Measurements from ENCODE around the gene TSHZ2. TPM values are rescaled to one million over a fixed set of nuclear protein-coding genes. Genes with fewer than 3 reads are reported as not detected.
"Not testable (repeated sequence)": the region's sequence is repeated elsewhere in the genome, so short reads cannot be mapped to it uniquely, and the experiment has no call there.

TSHZ2 gene
- total RNA-seq, 1 donor from 2014 or later = 12.6 TPM

- ATAC-seq (no peak), DNase-seq (no peak)
- peaks cover 4% of the 10 kb centered on the region for H3K27me3 ChIP-seq (ENCODE audit: low read depth)
- no peak for TF ChIP-seq CTCF (IDR thresholded peaks at IDR 0.05)
- no peaks in the 10 kb centered on the region for H3K36me3 ChIP-seq
- H3K4me1 ChIP-seq = no peaks in the 10 kb centered on the region
- no peak overlapping the region for H3K4me3 ChIP-seq
- intact Hi-C loops (cut with DNase I) = no loop called here
- no peak overlapping the region for H3K27ac ChIP-seq
- H3K9me3 ChIP-seq = no peaks in the 10 kb centered on the region
These were observed 526.2 kb downstream of the TSHZ2 start for GRCh38 chr20:53498341-53498740.

DNA sequence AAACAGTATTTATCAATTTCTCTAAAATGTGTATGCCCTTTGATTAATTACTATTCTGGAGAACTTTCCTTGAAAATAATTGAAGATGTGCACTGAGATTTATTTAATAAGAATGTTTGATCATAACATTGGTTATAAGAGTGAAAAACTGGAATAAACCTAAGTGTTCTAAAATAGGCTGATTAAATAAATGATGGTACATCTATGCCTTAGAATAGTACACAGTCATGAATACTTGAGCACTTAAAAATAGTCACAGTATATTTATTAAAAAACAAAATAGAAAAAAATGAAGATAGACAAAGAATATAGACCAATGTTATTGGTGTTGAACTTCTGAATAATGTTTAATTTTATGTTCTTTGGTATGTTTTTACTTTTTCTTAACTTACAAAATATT is 528.5 kb downstream of the TSHZ2 start:
- TF ChIP-seq CTCF (IDR thresholded peaks at IDR 0.05) = no peak
- H3K4me3 ChIP-seq = no peak overlapping the region
- intact Hi-C loops (cut with DNase I) = no loop called here
- H3K36me3 ChIP-seq = no peaks in the 10 kb centered on the region
- peaks cover 4% of the 10 kb centered on the region for H3K27me3 ChIP-seq (ENCODE audit: low read depth)
- no peak for ATAC-seq
- DNase-seq = no peak
- H3K4me1 ChIP-seq = no peaks in the 10 kb centered on the region
- no peak overlapping the region for H3K27ac ChIP-seq
- H3K9me3 ChIP-seq = no peaks in the 10 kb centered on the region

DNA sequence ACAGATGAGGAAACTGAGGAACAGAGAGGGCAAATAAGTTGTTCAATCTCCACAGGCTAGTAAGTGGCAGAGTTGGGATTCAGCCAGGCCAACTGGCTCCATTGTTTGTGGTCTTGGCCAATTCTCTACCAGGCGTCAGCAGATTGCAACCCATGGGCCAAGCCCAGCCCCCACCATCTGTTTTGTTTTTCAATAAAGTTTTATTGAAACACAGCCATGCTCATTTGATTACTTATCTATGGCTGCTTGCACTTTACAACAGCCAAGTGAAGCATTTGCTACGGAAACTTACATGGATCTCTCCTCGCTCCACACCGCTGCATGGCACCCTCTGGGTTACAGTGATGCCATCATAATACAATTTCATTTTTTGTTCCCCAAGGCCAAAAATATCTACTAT is 530.7 kb downstream of the TSHZ2 start:
- no peak overlapping the region for H3K27ac ChIP-seq
- peaks cover 4% of the 10 kb centered on the region for H3K27me3 ChIP-seq (ENCODE audit: low read depth)
- H3K4me3 ChIP-seq = no peak overlapping the region
- H3K36me3 ChIP-seq = no peaks in the 10 kb centered on the region
- H3K9me3 ChIP-seq = no peaks in the 10 kb centered on the region
- H3K4me1 ChIP-seq = no peaks in the 10 kb centered on the region
- TF ChIP-seq CTCF (IDR thresholded peaks at IDR 0.05) = no peak
- intact Hi-C loops (cut with DNase I) = no loop called here
- DNase-seq (no peak), ATAC-seq (no peak)

DNA sequence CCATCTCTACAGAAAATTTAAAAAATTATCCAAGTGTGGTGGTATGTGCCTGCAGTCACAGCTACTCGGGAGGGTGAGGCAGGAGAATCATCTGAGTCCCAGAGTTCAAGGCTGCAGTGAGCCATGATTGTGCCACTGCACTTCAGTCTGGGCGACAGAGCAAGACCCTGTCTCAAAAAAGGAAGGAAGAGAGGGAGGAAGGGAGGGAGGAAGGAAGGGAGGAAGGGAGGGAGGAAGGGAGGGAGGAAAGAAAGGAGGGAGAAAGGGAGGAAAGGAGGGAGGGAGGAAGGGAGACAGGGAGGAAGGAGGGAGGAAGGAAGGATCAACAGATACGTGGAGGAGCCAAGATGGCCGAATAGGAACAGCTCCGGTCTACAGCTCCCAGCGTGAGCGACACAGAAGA is 531.4 kb downstream of the TSHZ2 start:
- no peak for TF ChIP-seq CTCF (IDR thresholded peaks at IDR 0.05)
- intact Hi-C loops (cut with DNase I) = no loop called here
- no peak overlapping the region for H3K4me3 ChIP-seq
- peaks cover 4% of the 10 kb centered on the region for H3K27me3 ChIP-seq (ENCODE audit: low read depth)
- no peak overlapping the region for H3K27ac ChIP-seq
- no peaks in the 10 kb centered on the region for H3K4me1 ChIP-seq
- no peaks in the 10 kb centered on the region for H3K9me3 ChIP-seq
- ATAC-seq (no peak), DNase-seq (no peak)
- H3K36me3 ChIP-seq = no peaks in the 10 kb centered on the region

- H3K27ac ChIP-seq; H3K27me3 ChIP-seq (ENCODE audit: low read depth); H3K4me1 ChIP-seq; DNase-seq; intact Hi-C loops (cut with DNase I); H3K9me3 ChIP-seq; ATAC-seq; H3K36me3 ChIP-seq; H3K4me3 ChIP-seq: not testable (repeated sequence)
These were observed 531.9 kb downstream of the TSHZ2 start for GRCh38 chr20:53504106-53504505.

DNA sequence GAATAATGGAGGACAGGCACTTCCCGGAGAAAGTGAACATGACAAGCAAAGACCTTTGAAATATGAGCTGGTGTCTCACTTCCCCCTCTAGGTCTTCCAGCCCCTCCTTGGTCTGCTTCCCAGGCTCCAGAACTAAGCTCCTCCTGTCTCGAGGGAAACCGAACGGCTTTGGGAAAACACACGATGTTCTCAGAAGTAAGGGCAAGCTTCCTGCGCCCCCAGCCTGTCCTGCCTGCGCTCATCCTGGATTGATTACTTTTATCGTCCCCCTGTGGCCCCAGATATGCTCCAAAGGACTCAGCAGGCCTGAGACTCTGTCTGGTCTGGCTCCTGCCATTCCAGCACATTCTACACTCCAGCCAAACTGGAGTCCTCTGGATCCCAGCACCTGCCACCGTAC is 538.1 kb downstream of the TSHZ2 start:
- no peak overlapping the region for H3K27ac ChIP-seq
- H3K4me3 ChIP-seq = no peak overlapping the region
- no peaks in the 10 kb centered on the region for H3K9me3 ChIP-seq
- DNase-seq (no peak), ATAC-seq (no peak)
- no peaks in the 10 kb centered on the region for H3K36me3 ChIP-seq
- intact Hi-C loops (cut with DNase I) = no loop called here
- TF ChIP-seq CTCF (IDR thresholded peaks at IDR 0.05) = no peak
- no peaks in the 10 kb centered on the region for H3K4me1 ChIP-seq
- H3K27me3 ChIP-seq (ENCODE audit: low read depth) = no peaks in the 10 kb centered on the region
